Endometrial microvascular endothelial cells (primary cell): ENCODE data around the gene PDIA6. TPM values are rescaled to one million over a fixed set of nuclear protein-coding genes. Genes with fewer than 3 reads are reported as not detected.
"Not testable (repeated sequence)": the region's sequence is repeated elsewhere in the genome, so short reads cannot be mapped to it uniquely, and the experiment has no call there.

Source experiments
- in situ Hi-C: cut with HindIII; loops from 2 replicates; pipeline ENCODE4 v1.10.0; 2017; ENCODE audit warnings: low sequenced_read_pairs, low pct_unique_long_range_greater_than_20kb; ENCODE audit errors: inconsistent ontology term
- total RNA-seq: library from RNA; depleted of rRNA; stranded (reverse); fragments of >200 nt; gene quantifications from one replicate; pipeline ENCODE4 v1.2.3, GENCODE V29; 2015; ENCODE audit errors: inconsistent ontology term

Gene PDIA6
- total RNA-seq, 1 donor from 2014 or later = 364 TPM

DNA sequence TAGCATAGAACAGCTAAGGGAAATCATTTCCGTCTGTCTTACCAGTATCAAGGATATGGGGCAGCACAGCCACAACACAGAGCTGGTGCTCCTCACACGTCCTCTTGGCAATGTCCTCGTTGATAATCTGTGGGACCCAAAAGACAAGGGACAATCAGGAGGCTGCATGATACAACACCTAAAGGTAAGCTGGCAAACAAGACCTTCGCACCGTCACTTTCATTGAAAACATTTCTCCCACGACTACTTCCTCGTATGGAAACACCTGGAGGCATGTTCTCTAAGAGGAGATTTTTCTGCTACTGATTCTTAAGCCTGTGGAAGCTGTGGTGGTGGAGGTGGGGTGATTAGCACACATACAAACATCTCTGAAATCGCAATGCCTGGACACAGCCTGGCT is 23.7 kb downstream of the PDIA6 start:
- in situ Hi-C loops = no loop called here

GRCh38 chr2:10787176-10787968 is 25.2 kb downstream of the PDIA6 start:
- in situ Hi-C loops = no loop called here

- in situ Hi-C loops = no loop called here
These were observed 26.2 kb downstream of the PDIA6 start for GRCh38 chr2:10786240-10786982.

DNA sequence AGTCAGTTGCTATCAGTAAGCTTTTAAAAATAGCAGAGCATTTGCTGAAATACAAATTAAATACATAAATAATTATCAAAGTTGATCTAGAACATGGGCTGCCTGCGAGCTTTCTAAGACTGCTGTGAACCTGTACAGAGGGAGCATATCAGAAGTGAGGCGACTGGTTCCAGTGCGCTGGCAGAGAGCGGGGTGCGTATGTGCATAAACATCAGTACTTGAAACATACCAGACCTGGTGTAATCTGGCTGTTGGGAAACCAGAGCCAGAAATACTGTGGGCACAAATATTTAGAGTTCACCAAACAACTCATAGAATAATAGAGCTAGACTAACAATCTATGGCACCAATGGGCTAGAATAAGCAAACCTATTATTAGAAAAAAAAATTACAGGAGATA is 27.3 kb downstream of the PDIA6 start:
- in situ Hi-C loops = no loop called here

DNA sequence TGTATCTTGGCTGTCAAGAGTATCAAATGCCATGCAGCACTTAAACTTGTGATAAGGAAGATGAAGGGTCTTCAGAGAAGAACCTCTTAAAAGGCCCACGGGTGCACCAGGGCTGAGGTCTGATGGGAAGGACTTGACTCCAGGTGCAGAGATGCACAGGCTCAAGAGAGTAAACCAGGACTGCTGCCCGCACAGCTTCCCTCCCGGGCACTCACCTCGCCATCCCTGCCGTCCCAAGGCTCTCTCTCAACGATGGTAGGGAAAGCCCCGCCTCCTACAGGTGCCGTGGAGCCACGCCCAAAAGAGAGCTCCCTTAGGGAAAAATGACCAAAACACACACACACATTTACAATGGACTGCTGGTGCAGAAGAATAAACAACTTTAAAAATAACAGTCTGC is 27.9 kb downstream of the PDIA6 start:
- in situ Hi-C loops = no loop called here

- in situ Hi-C loops = no loop called here
These were observed 29.2 kb downstream of the PDIA6 start for GRCh38 chr2:10783421-10783820.

DNA sequence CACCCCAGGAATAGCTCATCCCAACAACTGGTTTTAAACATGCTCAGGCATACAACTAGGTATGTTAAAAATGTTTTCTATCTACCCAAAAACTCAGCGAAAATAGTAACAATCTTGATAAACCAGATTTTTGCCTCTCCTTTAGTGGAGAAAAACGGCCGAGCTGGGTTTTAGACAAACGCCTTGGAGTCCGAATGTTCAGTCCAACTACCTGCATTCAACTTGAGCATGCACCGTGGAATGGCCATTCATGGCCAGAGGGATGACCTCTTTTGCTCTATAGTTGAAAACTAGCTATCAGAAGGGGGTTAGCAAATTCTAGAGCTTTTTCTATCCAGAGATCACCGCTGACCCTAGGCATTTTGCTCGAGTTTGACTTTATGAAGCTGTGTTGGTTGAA is 30.8 kb downstream of the PDIA6 start:
- in situ Hi-C loops = no loop called here

DNA sequence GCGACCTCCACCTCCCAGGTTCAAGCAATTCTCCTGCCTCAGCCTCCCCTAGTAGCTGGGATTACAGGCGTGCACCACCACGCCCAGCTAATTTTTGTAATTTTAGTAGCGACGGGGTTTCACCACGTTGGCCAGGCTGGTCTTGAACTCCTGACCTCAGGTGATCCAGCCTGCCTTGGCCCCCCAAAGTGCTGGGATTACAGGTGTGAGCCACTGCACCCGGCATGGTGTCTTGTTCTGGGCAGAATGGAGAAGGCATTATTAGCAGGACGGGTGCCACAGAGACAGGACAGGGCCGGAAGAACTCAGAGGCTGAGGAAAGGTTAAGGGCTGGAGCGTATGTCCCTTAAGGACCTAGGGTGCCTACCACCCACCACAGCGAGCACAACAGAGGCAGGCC is 31.8 kb downstream of the PDIA6 start:
- in situ Hi-C loops = not testable (repeated sequence)

- in situ Hi-C loops = no loop called here
These were observed 32.1 kb downstream of the PDIA6 start for GRCh38 chr2:10780491-10780820.

GRCh38 chr2:10779776-10780490 is 32.7 kb downstream of the PDIA6 start:
- in situ Hi-C loops = no loop called here

DNA sequence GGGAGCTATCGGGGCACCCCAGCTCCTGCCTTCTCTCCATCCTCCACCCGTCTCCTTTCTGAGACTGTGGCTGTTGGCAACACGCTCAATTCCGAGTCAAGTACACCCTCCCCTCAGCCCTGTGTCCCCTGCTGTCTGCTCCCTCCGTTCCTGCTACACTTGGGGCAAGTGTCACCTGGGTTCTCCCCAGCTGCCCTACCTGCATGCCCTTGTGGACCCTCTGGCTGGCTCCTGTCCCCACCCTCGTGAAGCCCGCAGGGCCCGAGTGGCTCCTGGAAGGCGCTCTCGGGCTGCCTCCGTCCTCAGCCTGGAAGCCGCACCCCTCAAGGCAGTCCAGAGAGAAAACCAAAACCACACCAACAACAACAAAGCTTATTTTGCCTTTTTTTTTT is 33.9 kb downstream of the PDIA6 start:
- in situ Hi-C loops = no loop called here

DNA sequence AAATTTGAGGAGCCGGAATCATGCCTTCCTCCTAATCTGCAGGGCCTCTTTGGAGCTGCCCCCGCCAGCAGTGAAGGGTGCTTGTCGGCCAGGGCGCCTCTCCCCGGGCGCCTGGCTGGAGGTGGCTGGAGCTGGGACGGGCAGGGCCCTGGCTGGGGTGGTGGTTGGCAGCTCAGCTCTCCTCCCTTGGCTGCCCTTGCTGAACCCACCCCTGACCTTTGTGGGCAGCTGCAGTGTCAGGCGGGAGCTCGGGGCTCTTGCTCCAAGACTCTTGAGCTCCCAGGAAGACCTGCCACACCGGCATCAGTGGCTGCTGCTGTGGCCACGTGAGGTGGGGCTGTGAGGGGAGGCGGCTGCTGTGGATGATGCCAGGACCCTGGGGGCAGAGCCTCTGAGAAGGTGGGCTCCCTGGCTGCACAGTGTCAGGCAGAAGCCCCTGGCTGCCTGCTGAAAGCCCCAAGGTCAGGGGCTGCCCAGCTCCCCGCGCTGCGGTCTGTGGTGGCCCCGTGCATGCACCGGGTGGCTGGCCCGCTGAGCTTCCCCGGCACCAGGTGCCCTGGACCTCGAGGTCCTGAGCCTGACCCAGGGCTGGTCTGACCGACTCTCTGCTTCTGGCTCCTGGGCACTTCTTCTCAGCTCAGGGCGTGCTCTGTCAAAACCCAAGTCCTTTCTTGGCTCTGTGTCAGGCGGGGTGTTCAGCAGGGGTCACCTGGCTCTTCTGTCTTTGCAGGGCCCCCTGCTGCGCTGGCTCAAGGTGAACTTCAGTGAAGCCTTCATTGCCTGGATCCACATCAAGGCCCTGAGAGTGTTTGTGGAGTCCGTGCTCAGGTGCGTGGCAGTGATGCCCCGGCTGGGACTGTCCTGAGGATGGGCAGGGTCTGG is 34.5 kb downstream of the PDIA6 start:
- in situ Hi-C loops = no loop called here

DNA sequence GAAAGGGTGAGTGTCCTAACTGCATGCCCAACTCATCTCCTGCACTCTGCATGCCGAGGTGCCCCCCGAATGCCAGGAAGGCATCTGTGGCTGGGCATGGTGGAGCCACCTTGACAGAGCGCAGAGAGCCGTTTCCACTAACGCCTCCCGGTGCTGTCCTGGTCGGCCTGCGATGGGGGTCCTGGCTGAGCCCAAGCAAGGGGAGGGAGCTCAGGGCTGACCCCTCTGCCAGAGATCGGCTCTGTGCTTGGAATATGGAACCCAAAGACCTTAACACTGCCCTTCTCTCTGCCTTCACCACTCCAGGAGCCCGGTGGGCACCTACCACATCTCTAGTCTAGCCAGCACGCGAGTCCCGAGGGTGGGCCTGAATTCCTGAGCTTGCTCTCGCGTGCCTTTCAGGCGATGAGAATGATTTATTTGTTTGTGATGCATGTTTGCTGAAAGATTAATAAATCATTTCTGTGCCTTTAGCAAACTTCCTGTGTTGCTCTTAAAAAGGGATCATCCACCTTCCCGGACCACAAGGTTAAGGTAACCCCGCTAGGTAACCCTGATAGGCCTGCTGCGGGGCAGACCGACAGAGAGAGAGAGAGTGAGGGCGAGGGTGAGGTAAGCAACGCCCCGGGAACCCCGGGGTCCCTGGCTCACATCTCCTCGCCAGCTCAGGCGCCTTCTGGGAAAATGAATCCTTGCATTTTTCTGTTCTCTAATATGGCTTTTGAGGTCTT is 35.3 kb downstream of the PDIA6 start:
- in situ Hi-C loops = no loop called here

GRCh38 chr2:10776231-10776977 is 36.2 kb downstream of the PDIA6 start:
- in situ Hi-C loops = no loop called here

- in situ Hi-C loops = no loop called here
These were observed 36.8 kb downstream of the PDIA6 start for GRCh38 chr2:10775831-10776230.

DNA sequence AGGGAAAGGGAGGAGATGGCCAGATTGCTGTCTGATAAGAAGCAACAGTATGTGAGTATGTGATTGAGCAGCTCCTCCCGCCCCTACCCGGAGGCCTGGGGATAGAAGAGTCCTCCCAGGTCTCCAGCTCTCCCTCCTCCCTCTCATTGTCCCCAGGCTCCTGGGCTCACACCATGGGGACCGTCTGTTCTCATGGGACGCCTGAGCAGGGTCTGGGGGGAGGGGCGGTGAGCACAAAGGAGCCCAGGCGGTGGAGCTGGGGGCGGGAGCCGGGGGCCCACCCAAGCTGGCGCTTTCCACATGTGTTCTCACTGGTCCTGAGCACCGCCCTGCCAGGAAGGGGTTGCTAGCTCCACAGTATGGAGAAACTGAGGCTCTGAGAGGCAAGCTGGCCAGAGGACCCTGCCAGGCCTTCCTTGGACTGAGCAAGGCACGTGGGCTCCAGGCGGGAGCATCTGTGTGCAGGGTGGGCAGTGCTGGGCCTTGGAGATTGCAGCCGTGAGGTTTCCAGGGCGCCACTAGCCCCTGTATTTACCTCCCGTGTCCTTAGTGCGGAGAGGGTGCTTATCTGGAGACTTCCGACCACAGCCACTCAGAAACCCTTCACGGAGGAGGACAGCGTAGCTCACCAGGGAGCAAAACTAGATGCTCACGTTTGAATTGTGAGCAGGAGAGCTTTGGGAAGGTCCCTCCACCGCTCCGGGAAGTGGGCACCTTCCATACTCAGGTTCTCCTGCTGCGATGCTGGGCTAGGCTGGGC is 37.4 kb downstream of the PDIA6 start:
- in situ Hi-C loops = no loop called here

GRCh38 chr2:10774394-10774793 is 38.2 kb downstream of the PDIA6 start:
- in situ Hi-C loops = no loop called here
